ENCODE results near the gene KCTD19.

Gene KCTD19

DNA sequence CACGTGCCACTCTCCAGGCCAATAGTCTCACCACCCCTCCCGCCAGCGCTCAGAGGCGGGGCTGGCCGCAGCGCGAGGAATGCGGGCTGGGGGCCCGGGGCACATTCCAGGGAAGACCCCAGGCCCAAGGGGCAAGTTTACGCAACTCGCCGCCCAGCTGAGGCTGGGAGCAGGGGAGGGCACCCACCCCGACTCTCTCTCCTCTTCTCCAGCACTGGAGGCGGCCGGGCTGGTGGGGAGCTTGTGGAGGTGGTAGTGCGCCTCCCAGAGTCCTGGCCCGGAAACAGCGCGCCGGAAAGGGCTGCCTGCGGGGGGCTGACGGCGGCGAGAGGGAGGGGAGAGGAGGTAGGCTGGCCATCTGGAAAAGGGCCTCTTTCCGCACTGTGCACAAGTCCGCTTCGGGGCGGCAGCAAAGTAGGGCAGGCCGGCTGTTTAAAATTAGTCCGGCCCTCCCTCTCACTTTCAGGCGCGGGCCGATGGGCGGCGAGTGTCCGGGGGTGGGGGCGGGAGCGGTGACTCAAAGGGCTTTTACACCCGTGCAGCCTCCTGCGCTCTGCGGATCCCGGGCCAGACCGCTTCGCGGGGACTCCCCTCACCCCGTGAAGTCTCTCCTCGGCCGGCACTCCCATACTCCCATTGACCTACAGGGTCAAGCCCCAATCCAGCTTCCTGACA lies 80.3 kb downstream of the KCTD19 start:
- DNase-seq (ENCODE audit: low read depth): no peak
- peak overlapping the region; percentile 80 for H3K4me3 ChIP-seq (ENCODE audit: low read depth, low read length)
- TF ChIP-seq, protein P1, sequence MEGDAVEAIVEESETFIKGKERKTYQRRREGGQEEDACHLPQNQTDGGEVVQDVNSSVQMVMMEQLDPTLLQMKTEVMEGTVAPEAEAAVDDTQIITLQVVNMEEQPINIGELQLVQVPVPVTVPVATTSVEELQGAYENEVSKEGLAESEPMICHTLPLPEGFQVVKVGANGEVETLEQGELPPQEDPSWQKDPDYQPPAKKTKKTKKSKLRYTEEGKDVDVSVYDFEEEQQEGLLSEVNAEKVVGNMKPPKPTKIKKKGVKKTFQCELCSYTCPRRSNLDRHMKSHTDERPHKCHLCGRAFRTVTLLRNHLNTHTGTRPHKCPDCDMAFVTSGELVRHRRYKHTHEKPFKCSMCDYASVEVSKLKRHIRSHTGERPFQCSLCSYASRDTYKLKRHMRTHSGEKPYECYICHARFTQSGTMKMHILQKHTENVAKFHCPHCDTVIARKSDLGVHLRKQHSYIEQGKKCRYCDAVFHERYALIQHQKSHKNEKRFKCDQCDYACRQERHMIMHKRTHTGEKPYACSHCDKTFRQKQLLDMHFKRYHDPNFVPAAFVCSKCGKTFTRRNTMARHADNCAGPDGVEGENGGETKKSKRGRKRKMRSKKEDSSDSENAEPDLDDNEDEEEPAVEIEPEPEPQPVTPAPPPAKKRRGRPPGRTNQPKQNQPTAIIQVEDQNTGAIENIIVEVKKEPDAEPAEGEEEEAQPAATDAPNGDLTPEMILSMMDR (IDR thresholded peaks at IDR 0.05; ENCODE audit: control insufficient read depth, extremely low read depth, insufficient read depth): peak; percentile 37

DNA sequence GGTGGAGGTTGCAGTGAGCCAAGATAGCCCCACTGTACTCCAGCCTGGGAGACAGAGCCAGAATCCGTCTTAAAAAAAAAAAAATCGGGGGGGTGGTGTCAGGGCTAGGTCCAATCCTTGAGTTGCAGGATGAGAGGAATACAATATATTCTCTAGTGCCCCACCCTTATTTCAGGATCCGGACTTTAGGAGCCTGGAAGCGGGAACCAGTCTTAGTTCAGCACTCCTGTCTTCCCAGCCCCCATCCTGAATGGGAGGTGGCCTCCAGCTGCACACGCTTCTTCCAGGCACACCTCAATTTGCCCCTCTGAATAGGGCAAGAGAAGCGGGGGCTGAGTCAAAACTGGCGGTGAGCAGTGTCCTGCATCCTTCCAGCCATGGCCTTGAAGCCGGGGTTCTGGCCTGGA lies 80.9 kb downstream of the KCTD19 start:
- no peak for DNase-seq (ENCODE audit: low read depth)
- TF ChIP-seq, protein P1 (IDR thresholded peaks at IDR 0.05; ENCODE audit: control insufficient read depth, extremely low read depth, insufficient read depth): no peak
- H3K4me3 ChIP-seq (ENCODE audit: low read depth, low read length): peak overlapping the region; percentile 80

DNA sequence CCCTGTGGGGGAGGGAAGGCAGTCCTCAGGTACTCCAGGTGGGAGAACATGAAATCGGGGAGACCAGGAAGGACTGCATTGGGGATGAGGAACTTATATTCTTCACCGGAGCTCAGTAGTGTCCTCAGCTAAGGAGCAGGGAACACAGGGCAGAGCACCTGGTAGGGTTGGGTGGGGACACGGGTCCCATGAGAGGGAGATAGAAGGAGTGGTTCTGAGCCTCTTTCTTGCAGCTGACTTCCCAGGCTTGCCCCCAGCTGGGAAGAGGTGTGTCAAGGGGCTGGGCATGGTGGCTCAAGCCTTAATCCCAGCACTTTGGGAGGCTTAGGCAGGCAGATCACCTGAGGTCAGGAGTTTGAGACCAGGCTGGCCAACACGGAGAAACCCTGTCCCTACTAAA lies 81.4 kb downstream of the KCTD19 start:
- TF ChIP-seq, protein P1 (IDR thresholded peaks at IDR 0.05; ENCODE audit: control insufficient read depth, extremely low read depth, insufficient read depth): no peak
- H3K4me3 ChIP-seq (ENCODE audit: low read depth, low read length): peak overlapping the region; percentile 80
- DNase-seq (ENCODE audit: low read depth): no peak

DNA sequence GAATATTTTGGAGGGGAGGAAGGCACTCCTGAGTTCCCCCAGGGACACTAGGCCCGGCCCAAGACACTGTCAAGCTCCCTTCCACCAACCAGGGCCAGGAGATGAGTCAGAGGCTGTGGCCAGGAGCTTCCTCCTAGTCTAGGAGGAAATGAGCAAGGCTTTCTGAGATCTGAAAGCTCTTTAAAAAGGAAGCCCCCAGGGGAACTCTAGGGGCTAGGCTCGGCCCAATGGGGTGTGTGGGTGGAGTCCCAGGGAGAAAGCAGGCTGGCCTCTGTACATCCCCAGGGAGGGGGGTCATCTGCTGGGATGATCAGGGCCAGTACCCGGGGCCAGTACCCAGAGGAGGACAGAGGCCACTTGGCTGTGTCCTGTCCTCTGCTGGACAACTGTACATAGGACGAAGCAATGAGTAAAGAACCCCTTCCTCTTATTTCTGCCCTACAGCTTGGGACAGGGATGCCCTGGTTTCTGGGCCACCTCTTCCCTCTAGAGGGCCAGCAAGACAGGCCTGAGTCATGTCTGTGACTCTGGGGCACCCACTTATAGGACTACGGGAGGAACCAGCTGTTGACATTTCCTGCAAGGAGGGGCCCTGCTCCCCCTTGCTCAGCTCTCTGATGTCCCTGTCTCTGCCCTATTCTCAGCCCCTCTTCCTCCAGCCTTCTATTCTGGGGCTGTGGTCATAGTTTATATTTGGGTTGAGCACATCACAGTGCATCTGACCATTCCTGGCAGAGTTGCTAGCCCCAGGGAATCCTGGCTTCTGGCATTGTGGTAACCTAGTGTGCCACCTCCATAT lies 82.0 kb downstream of the KCTD19 start:
- DNase-seq (ENCODE audit: low read depth): no peak
- no peak overlapping the region for H3K4me3 ChIP-seq (ENCODE audit: low read depth, low read length)

DNA sequence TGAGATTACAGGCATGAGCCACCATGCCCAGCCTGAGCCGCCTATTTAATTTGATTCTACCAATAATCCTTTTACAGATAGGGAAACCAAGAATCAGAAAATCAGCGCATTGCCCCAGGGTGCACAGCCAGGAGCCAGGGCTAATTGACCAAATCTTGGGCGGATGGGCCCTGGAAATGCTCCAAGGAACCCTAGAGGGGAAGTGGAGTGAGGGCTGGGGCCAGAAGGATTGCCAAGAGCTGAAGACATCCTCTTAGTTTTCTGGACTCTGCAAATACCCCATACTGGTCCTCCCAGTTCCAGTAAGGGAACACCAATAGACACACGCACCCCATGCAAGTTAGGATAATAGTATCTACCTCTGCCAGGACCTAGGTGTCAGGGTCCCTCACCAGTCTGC lies 83.1 kb downstream of the KCTD19 start:
- no peak overlapping the region for H3K4me3 ChIP-seq (ENCODE audit: low read depth, low read length)
- TF ChIP-seq, protein P1 (IDR thresholded peaks at IDR 0.05; ENCODE audit: control insufficient read depth, extremely low read depth, insufficient read depth): no peak
- no peak for DNase-seq (ENCODE audit: low read depth)

More for the DNA sequence above, 82.0 kb downstream of the KCTD19 start:
- TF ChIP-seq, protein P1 (IDR thresholded peaks at IDR 0.05; ENCODE audit: control insufficient read depth, extremely low read depth, insufficient read depth): no peak

DNA sequence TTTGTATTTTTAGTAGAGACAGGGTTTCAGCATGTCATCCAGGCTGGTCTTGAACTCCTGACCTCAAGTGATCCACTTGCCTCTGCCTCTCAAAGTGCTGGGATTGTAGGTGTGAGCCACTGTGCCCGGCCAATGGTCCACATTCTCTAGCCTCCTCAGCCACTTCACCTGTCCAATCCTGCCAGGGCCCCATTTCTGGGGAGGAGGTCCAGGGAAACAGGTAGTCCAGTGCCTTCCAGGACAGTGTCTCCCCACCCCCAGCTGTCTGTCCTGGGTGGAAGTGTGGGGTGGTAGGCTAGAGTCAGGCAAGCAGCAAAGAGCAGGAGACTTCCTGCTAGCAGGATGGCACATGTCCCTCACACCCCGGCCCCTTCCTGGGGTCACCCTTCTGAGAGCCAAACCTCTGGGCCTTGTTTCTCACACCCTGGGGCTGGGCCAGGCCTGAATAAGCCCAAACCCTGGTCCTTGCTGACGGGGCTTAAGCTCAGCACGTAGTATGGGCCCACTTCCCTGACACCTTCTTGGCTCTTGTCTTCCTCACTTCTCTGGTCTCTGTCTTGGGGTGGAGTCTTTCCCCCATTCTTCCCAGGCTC lies 84.3 kb downstream of the KCTD19 start:
- H3K4me3 ChIP-seq (ENCODE audit: low read depth, low read length): no peak overlapping the region
- no peak for DNase-seq (ENCODE audit: low read depth)
- TF ChIP-seq, protein P1 (IDR thresholded peaks at IDR 0.05; ENCODE audit: control insufficient read depth, extremely low read depth, insufficient read depth): no peak
